H1 (cell line): ENCODE results near the gene DNAI2. TPM values are rescaled to one million over a fixed set of nuclear protein-coding genes. Genes with fewer than 3 reads are reported as not detected.

Experiments used
- BCL11A ChIP-seq, 2 experiments: IDR thresholded peaks; one replicate each; pipeline ENCODE4 v1.6.1; 2011; ENCODE audit warnings: low read depth in 2 of 2, low read length in 2 of 2, mild to moderate bottlenecking in 2 of 2
- CEBPB ChIP-seq: IDR thresholded peaks from 2 replicates; pipeline ENCODE4 v1.6.1; 2012; ENCODE audit warnings: low read depth, low read length
- CHD1 ChIP-seq: IDR thresholded peaks from 2 replicates; pipeline ENCODE4 v1.6.1; 2012; ENCODE audit warnings: low read depth, low read length, improper control_type of control experiment
- EGR1 ChIP-seq: IDR thresholded peaks from 2 replicates; pipeline ENCODE4 v1.6.1; 2011; ENCODE audit warnings: low read depth, low read length, borderline replicate concordance
- GABPA ChIP-seq: IDR thresholded peaks from 2 replicates; pipeline ENCODE4 v1.6.1; 2011; ENCODE audit warnings: mild to moderate bottlenecking, low read length, moderate library complexity, borderline replicate concordance; ENCODE audit not compliant: insufficient read depth
- SIX5 ChIP-seq: IDR thresholded peaks from 2 replicates; pipeline ENCODE4 v1.6.1; 2011; ENCODE audit warnings: mild to moderate bottlenecking, low read depth, low read length
- polyA plus RNA-seq, 7 experiments: library from polyadenylated mRNA; depleted of rRNA in 3 of 7; stranded (reverse) in 5 of 7; unstranded in 2 of 7; fragments of >200 nt in 5 of 7; fragments of 200-250 nt in 2 of 7; gene quantifications; 1 replicate in 5 of 7; 2 replicates in 1 of 7; 4 replicates in 1 of 7; pipeline versions ENCODE4 v1.2.1 to v1.2.3, GENCODE V29; 2011 to 2013; ENCODE audit warnings: missing spikeins in 2 of 7, mixed read lengths in 2 of 7
- total RNA-seq: library from RNA; stranded (reverse); fragmentation: NEBNext Ultra II Directional; extraction: Animal tissue kit (Norgen Biotek cat#: 25700); gene quantifications from 2 replicates; pipeline ENCODE4 v1.2.1, GENCODE V29; 2021

The DNAI2 gene
- total and polyA plus RNA-seq, 2 of the 8 experiments (the other 6 are each of a cell fraction or from before 2014, with no cell fraction given): 0.08 to 0.15 TPM

GRCh38 chr17:74328487-74328886 lies 54.5 kb downstream of the DNAI2 start (continued):
- TF ChIP-seq GABPA (no peak), EGR1 (no peak), BCL11A (IDR thresholded peaks at IDR 0.05; ENCODE audit: low read depth in 2 of 2, low read length in 2 of 2) (no peak), CHD1 (no peak), SIX5 (no peak), CEBPB (no peak)
- TF ChIP-seq, all 59 proteins: peak for 0
